HG02588 (cell line): ENCODE measurements around the gene PLCB2.

Experiments
- ATAC-seq: cut with Tn5 transposase; IDR thresholded peaks from one replicate; pipeline ENCODE4 v1.9.1; 2021; ENCODE audit warnings: mild to moderate bottlenecking, moderate library complexity; ENCODE audit not compliant: unreplicated experiment

The PLCB2 gene

DNA sequence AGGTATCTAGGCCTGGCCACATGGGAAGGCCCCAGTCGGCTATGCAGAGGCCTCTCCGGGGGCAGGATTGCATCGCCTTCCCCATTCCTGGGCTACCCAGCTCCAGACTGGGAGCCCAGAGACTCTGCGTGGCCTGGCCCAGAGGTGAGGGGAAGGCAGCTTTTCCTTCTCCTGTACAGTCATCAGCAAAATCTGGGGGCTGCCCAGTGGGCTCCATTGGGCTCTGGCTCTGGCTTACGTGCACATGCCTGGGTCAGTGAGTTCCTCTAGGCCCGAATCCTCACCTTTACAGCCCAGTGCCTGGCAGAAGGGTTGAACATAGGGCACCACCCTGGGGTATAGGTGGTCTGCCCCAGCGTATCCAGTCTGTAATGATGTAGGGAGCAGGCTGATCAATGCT, 20.9 kb downstream of the PLCB2 start:
- no peak for ATAC-seq

- ATAC-seq, result no peak
Observed at GRCh38 chr15:40286061-40286532, 21.6 kb downstream of the PLCB2 start.

DNA sequence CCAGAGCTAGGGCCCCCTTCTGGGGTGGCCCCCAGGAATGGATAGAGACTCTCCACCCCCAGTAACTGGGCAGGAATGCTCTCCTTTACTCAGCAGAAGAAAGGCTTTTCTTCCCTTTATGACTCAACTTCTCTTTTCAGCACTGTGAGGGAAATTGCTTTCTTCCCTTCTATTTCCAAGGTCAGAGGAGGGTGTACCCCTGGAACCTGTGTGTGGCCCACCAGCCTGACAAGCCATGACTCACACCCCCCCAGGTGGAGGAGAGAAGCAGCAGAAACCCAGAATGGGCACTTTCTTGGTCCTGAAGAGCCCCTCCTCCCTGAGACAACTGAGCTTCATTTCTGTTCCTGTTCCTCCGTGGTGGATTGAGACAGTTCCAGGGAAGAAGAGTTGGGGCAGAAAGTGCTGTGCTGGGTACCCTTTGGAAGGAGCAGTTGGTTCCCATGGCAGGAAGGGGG, 22.2 kb downstream of the PLCB2 start:
- ATAC-seq, result no peak

GRCh38 chr15:40285151-40285550, 22.6 kb downstream of the PLCB2 start:
- no peak for ATAC-seq

DNA sequence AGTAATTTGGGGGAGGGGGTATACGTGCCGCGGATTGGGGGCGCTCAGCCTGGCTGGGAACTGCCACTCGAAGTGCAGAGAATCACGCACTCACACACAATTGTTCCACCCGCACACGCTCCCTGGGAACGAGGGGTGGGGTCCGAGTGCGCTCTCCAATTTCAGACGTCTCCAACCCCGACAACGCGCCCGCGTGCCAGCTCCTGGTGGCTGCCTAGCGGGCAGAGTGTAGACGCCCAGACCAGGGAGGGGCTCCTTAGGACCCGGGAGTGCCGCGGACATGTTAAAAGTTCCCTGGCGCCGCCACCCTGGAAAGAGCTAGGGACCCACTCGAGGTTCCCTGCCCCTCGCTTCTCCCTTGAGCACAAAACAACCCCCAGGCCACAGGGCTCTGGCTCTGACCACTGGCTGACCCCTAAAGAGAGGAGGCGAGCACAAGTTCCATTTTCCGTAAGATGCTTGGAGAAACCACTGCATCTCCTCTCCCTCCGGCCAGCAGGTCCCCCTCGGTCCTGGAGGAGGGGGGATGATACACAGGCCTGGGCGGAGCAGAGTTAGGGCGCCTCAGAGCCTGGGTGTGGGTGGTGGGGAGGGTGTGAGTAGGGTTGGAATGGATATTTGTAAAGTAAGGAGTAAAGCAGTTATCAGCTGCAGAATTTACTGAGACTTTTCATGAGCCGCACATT, 24.0 kb downstream of the PLCB2 start:
- ATAC-seq, result no peak

- no peak for ATAC-seq
Observed at GRCh38 chr15:40282869-40283614, 24.7 kb downstream of the PLCB2 start, which contains the start of gene ANKRD63. Gene ANKRD63, minus strand, starts transcription at chr15:40283064. Its CDS starts 478 bp downstream, at chr15:40282586.

DNA sequence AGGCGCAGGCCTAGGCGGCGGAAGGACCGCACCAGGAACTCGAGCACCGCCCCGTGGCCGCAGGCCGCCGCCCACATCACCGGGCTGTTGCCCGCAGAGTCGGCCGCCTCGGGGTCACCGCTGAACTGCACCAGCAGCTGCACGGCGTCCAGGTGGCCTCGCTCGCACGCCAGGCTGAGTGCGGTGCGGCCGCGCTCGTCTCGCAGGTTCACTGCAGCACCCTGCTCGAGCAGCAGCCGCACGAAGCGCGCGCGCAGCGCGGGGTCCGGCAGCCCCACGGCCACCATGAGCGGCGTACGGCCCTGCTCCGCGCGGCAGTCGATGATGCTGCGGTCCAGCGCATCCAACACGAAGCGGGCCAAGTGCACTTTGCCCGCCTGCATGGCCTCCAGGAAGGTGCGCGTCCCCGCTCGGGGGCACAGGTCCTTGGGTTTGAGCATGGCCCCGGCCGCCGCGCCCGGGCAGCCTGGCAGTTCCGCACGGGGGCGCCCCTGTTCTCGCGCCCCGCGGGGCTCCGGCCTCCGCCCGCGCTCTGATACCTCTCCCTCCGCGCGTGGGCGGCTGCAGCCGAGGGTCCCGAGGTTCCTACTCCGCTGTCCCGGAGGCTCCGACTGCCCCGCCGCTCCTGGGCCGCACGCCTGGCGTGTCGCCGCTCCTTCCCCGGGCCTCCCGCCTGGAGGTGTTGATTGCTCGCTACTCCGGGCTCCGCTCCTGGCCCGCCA, 25.4 kb downstream of the PLCB2 start:
- ATAC-seq, result no peak

DNA sequence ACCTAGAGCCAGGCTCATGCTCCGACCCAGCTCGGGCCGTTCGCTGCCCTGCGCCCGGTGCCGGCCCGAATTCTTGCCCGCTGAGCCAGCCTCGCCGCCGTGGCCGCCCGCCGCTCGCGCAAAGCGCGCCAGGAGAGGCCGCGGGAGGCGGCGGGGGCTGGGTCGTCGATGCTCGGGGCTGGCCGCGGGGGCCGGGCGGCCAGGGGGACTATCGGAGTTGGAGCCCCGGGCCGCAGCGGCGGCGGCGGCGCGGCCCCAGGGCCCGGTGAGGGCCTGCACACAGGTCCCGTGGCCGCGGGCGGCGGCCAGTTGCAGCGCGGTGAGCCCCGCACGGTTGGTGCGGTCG, 26.0 kb downstream of the PLCB2 start:
- ATAC-seq, result no peak

- no peak for ATAC-seq
Observed at GRCh38 chr15:40281057-40281800, 26.5 kb downstream of the PLCB2 start.

DNA sequence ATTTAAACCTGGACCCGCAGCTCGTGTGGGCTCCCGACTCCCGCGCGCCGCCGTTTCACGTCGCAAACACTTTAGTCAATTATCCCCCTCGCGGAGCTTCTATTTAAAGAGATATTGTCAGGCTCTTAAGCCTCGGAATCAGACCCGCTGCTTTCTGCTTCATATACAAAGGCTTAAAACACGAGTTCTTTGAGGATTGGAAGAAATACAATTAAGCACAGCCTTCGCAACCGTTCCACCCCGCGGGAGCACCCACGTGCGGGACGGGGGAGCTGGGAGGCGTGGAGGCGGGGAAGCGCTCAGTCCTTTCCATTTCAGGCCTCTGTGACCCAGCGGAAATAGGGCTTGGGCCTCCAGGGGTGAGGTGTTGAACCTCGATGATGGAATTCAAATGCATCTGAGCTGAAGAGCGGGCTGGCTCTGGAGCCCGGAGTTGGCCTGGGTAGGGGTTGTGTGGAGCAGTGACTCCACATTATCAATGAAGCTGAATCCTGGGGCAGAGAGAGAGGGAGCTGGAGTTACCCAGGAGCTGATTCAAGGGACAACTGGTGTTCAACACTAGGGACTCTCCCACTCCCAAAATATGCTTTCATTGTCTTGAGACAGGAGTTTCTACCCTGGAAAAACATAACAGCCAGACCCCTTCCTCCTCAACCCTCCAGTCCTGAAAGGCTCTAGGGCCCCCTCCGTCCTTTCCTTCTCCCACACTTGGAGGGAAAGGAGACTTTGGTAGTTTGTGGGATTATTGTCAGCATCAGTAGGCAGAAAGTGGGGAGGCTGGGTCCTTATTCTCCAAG, 27.3 kb downstream of the PLCB2 start:
- ATAC-seq, result no peak

DNA sequence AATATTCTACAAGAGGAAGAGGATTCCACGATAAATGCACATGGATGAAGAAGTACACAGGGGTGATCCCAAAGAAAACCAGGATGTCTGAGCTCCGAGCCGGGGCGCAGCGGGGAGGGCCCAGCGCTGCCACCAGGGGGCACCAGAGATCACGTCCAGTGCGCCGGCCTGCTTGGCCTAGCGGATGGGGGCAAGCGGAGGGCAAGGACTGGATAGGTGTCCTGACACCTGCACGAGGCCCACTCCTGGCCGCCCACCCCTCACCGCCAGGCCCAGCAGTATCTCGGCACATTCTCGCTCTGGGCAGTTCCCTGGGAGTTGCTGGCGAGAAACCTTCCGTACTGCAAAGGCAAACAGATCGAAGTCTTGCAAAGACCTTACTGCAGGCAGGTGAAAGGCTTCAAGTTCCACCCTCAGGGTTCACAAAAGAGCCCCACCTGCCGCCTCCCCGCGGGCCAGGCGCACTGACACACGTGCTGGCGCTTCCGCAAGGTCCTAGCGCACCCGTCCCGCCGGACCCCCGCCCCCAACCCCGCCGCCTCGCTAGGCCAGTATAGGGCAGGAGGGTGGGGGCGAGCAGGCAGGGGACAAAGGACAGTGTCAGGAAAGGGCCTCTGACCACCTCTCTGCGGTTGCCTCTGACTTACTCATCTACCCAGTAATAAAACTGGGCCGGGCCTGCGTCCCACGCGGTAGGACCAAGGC, 28.1 kb downstream of the PLCB2 start:
- no peak for ATAC-seq

DNA sequence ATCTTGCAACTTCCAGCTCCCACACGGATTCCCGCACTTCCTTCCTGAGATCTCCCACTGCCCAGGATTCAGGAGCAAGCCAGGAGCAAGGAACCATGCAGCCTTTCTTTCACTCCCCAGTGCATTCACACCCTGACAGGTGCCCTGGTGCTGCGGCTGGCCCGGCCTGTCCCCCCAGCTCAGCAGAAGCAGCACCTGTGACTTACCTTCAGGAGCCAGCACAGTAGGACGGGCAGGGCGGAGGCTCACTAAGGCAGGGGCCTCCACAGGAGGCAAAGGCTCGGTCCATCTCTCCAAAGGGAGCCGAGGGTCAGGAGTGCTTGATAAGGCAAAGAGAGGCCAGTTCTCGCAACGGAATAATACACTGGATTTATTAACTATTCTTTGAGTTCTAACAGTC, 29.7 kb downstream of the PLCB2 start:
- no peak for ATAC-seq

GRCh38 chr15:40277471-40277870, 30.3 kb downstream of the PLCB2 start:
- ATAC-seq, result no peak

DNA sequence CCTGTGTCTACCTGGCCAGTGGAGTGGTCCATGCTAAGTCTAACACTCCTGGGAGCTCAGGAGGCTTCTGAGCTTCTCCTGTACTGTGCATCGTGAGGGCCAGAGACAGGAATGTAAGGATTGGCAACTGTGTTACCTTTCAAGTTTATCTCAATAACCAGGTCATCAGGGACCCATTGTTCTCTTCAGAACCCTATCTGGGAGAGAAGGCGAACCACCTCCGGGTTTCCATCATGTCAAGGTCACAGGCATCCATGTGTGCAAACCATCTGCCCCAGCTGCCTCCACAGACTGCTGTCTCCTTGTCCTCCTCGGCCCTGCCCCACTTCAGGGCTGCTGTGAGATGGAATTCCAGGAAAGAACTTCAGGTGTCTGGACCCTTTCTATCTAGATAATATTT, 30.8 kb downstream of the PLCB2 start:
- no peak for ATAC-seq

DNA sequence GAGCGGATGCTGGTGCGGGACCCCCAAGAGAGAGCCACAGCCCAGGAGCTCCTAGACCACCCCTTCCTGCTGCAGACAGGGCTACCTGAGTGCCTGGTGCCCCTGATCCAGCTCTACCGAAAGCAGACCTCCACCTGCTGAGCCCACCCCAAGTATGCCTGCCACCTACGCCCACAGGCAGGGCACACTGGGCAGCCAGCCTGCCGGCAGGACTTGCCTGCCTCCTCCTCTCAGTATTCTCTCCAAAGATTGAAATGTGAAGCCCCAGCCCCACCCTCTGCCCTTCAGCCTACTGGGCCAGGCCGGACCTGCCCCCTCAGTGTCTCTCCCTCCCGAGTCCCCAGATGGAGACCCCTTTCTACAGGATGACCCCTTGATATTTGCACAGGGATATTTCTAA, 31.8 kb downstream of the PLCB2 start:
- ATAC-seq, result no peak

- ATAC-seq, result no peak
Observed at GRCh38 chr15:40275523-40275922, 32.2 kb downstream of the PLCB2 start.

DNA sequence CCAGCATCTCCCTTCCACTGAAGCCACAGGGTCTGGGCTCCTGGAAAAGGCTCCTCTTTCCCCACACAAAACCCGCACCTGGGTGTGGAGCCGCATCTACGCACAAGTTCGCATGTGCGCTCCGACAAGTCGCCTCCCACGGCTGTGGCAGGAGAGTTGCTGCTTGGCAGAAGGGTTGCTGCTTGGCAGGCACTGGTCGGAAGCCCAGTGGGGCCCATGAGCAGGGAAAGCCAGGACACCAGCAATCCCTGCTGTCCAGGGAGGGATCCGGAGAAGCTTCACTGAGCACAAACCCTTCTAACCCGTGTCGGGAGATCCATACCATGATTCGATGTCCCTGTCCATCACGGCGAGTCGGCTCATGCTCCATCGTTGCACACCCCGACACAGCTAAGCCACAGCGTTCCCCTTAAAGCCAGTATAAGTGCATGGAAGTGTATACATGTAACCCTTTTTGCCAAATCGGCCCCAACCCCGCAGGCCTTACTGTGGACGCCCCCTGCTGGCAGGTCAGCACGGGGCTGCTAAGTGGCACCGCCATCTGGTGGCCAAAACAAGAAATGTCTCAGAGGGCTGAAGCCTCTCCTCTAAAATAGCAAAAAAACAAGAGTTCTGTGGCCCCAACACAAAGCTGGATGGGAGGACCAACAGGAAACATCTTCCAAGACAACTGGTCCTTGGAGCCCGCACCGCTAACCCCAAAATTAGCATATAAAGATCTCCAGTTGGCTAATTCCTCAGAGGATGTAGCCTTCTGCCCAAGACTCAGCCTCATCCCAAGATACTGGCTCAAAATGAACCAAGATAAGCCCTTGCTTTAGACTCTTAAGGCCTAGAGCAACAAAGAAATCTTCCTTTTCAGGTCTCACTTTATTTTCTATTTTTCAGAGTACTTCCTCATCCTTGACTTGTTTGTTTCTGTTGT, 33.1 kb downstream of the PLCB2 start:
- ATAC-seq, result no peak

- no peak for ATAC-seq
Observed at GRCh38 chr15:40273428-40273827, 34.3 kb downstream of the PLCB2 start.
